GM12878 (cell line): ENCODE results near the gene TM4SF18. TPM values are rescaled to one million over a fixed set of nuclear protein-coding genes. Genes with fewer than 3 reads are reported as not detected.

Source experiments
- ATAC-seq: fragments of 200-7000 bp; cut with Tn5 transposase; 3 replicates; pipeline ENCODE4 v1.9.1; 2020; ENCODE audit warnings: mild to moderate bottlenecking, moderate library complexity
- BruUV-seq: library from RNA; stranded (reverse); fragments of 400-500 nt; replicated peaks from 2 replicates; lab custom pipeline; 2021; lab: Mats Ljungman, UMichigan
- CTCF ChIA-PET: fragments of 300-600 bp; sonication (Branson Sonifier 250); formaldehyde crosslinking; extraction: SDS; loops from one replicate; lab custom pipeline; 2021; ENCODE audit warnings: inconsistent platforms; lab: Yijun Ruan, JAX
- POLR2A ChIA-PET: fragments of 350-600 bp; formaldehyde crosslinking; extraction: SDS; loops from one replicate; lab custom pipeline; 2021; ENCODE audit warnings: inconsistent platforms; lab: Charles Lee
- RAD21 ChIA-PET: fragments of 300-600 bp; sonication (Branson Sonifier 250); formaldehyde crosslinking; loops from one replicate; lab custom pipeline; 2023; ENCODE audit warnings: antibody characterized with exemption; ENCODE audit not compliant: unreplicated experiment; lab: Charles Lee
- SMC1A ChIA-PET: fragments of 300-600 bp; sonication (Branson Sonifier 250); formaldehyde crosslinking; loops from one replicate; lab custom pipeline; 2023; ENCODE audit not compliant: unreplicated experiment, uncharacterized antibody; lab: Charles Lee
- DNase-seq: peaks from one replicate; pipeline ENCODE4 v3.0.0-alpha.2; 2011; ENCODE audit warnings: low read depth, low spot score
- FAIRE-seq: peaks from 3 replicates; lab custom pipeline; 2011; peaks lifted over from hg19 to GRCh38; lab: Jason Lieb, UNC
- H2AFZ ChIP-seq: 2 replicates; pipeline ENCODE4 v1.6.0; 2011; ENCODE audit warnings: low read depth, low read length, control low read depth; ENCODE audit not compliant: control insufficient read depth
- H3K27ac ChIP-seq: 2 replicates; pipeline ENCODE4 v1.5.1; 2011; ENCODE audit warnings: control low read depth; ENCODE audit not compliant: control insufficient read depth, insufficient read depth
- H3K27me3 ChIP-seq, 2 experiments: replicated peaks in 1 of 2; 2 replicates each; pipeline versions ENCODE4 v1.6.0 to v1.6.1; 2011; ENCODE audit warnings: low read length in 1 of 2; ENCODE audit not compliant: control insufficient read depth in 2 of 2, insufficient read depth in 2 of 2
- H3K36me3 ChIP-seq, 2 experiments: 2 replicates each; pipeline ENCODE4 v1.5.1; 2011; ENCODE audit warnings: low read length in 1 of 2; ENCODE audit not compliant: control insufficient read depth in 2 of 2, insufficient read depth in 2 of 2
- H3K4me1 ChIP-seq: 2 replicates; pipeline ENCODE4 v1.6.1; 2011; ENCODE audit warnings: mild to moderate bottlenecking, low read length, moderate library complexity, mixed read lengths; ENCODE audit not compliant: control insufficient read depth, insufficient read depth
- H3K4me2 ChIP-seq: 2 replicates; pipeline ENCODE4 v1.6.0; 2011; ENCODE audit warnings: control low read depth; ENCODE audit not compliant: control insufficient read depth, insufficient read depth
- H3K4me3 ChIP-seq: fragments of 200-600 bp; sonication (generic); 2 replicates; pipeline ENCODE4 v1.5.1; 2016
- H3K79me2 ChIP-seq: 2 replicates; pipeline ENCODE4 v1.6.0; 2011; ENCODE audit warnings: low read length; ENCODE audit not compliant: control insufficient read depth, insufficient read depth
- H3K9ac ChIP-seq: 2 replicates; pipeline ENCODE4 v1.8.0; 2011; ENCODE audit warnings: low read length, control low read depth, mixed read lengths; ENCODE audit not compliant: control insufficient read depth, insufficient read depth
- H3K9me3 ChIP-seq: replicated peaks from 3 replicates; pipeline ENCODE4 v1.5.1; 2011; ENCODE audit warnings: mild to moderate bottlenecking, low read length; ENCODE audit not compliant: control insufficient read depth, insufficient read depth
- H4K20me1 ChIP-seq: 2 replicates; pipeline ENCODE4 v1.6.0; 2011; ENCODE audit not compliant: control insufficient read depth, insufficient read depth
- CTCF ChIP-seq, 3 experiments: IDR thresholded peaks in 2 of 3; conservative IDR thresholded peaks in 1 of 3; 2 replicates each; pipeline ENCODE4 v1.5.1; 2011; ENCODE audit warnings: low read depth in 3 of 3, low read length in 3 of 3, mild to moderate bottlenecking in 3 of 3, control low read depth in 2 of 3, moderate library complexity in 2 of 3, inconsistent platforms in 1 of 3, mixed read lengths in 1 of 3; ENCODE audit not compliant: control insufficient read depth in 2 of 3, insufficient read depth in 1 of 3; ENCODE audit errors: extremely low read depth in 1 of 3
- SMAD5 ChIP-seq: IDR thresholded peaks from 2 replicates; pipeline ENCODE4 v1.6.1; 2016; ENCODE audit warnings: antibody characterized with exemption, low read depth
- WGBS: methylation state at CpG from one replicate; pipeline ENCODE4 v1.1.6; 2016; ENCODE audit warnings: low lambda C conversion rate; ENCODE audit not compliant: insufficient replicate concordance, insufficient coverage; ENCODE audit errors: missing lambda C conversion rate; 5-methylcytosine and 5-hydroxymethylcytosine counted together
- in situ Hi-C: fragments of 300-500 bp; cut with MboI; formaldehyde crosslinking; loops from 9 replicates; pipeline ENCODE4 v1.14.3; 2018; ENCODE audit warnings: mixed read lengths
- intact Hi-C: fragments of 100-400 bp; cut with micrococcal nuclease; formaldehyde crosslinking; loops from one replicate; pipeline ENCODE4 v1.14.2; 2022; ENCODE audit not compliant: unreplicated experiment
- polyA plus RNA-seq, 11 experiments: library from polyadenylated mRNA; depleted of rRNA in 4 of 11; unstranded in 6 of 11; stranded (reverse) in 5 of 11; fragments of >200 nt; fragmentation: Nextera tagmentation in 4 of 11; fragmentation: Illumina TruSeq in 1 of 11; extraction: Ambion mirVana in 4 of 11; extraction: Trizol in 1 of 11; gene quantifications; 1 replicate in 1 of 11; 2 replicates in 10 of 11; pipeline versions ENCODE4 v1.2.1 to v1.2.3, GENCODE V29; 2011 to 2016; ENCODE audit warnings: inconsistent platforms in 2 of 11, missing spikeins in 2 of 11, low read depth in 1 of 11
- total RNA-seq, 4 experiments: library from RNA; depleted of rRNA in 3 of 4; stranded (reverse); fragments of >200 nt in 3 of 4; fragmentation: Illumina TruSeq in 1 of 4; extraction: Trizol in 1 of 4; gene quantifications; 2 replicates each; pipeline versions ENCODE4 v1.2.1 to v1.2.3, GENCODE V29; 2013 to 2021

Gene TM4SF18
- total and polyA plus RNA-seq, 10 of the 15 experiments (the other 5 are each of a cell fraction or from before 2014, with no cell fraction given), result 0.01 TPM; not detected in 9

DNA sequence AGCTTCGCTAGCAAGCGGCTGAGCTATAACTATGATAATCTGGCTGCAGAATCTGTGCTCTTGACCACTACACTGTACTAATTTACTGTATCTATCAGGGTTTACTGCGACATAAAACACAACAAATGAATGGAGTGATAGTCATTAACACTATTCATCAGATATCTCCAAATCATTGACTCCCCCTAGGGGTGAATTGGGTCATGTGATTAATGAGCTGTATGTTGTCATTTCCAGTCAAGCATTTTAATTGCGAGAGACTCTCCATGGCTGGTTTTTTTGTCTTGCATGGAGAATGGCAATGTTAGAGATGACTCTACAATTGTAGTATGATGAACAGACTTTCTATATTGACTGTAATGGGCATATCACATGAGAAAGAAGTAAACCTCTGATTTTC, 10.5 kb upstream of the TM4SF18 start:
- SMC1A ChIA-PET, result interaction anchor here (0.9 to 1.7 kb wide), 3 partner anchors 10 to 21 kb away, joined by 3 to 4 read pairs (median 3); no protein-coding TSS in a partner anchor
- Histone ChIP-seq H3K9ac (no peak overlapping the region), H3K4me3 (no peak overlapping the region), H3K9me3 (no peaks in the 10 kb centered on the region)
- intact Hi-C loops, result no loop called here
- ATAC-seq (peak; percentile 29; the same call in 1 of the 3 replicates), FAIRE-seq (no peak)
- in situ Hi-C loops, result no loop called here
- TF ChIP-seq CTCF (IDR thresholded peaks at IDR 0.05 in 2 of 3, conservative IDR thresholded peaks at IDR 0.05 in 1 of 3; ENCODE audit: control insufficient read depth in 2 of 3, extremely low read depth in 1 of 3, insufficient read depth in 1 of 3, low read depth in 3 of 3, low read length in 3 of 3) (peak in 1 of 3 experiments; percentile 18; a peak in 1 of 6 replicates), SMAD5 (no peak)
- TF ChIP-seq, all 136 proteins: peak for 1
- H3K36me3 ChIP-seq, result no peaks in the 10 kb centered on the region
- peaks cover 0 to 2% of the 10 kb centered on the region in 2 experiments; a peak in 2 of 4 replicates for H3K27me3 ChIP-seq
- H3K79me2 ChIP-seq, result no peaks in the 10 kb centered on the region
- H2AFZ ChIP-seq, result no peak overlapping the region
- POLR2A ChIA-PET, result no interaction called here
- DNase-seq, result no peak
- RAD21 ChIA-PET, result interaction anchor here (1.0 kb wide), 2 partner anchors 10 to 12 kb away, joined by 3 read pairs; no protein-coding TSS in a partner anchor
- CTCF ChIA-PET, result interaction anchor here (0.5 to 2.0 kb wide), 7 partner anchors 9 to 727 kb away, joined by 3 to 7 read pairs (median 4); no protein-coding TSS in a partner anchor
- H3K4me2 ChIP-seq, result no peak overlapping the region
- WGBS, result 47% methylated on average over 4 of the region's 4 CpGs
- no peaks in the 10 kb centered on the region for H4K20me1 ChIP-seq
- H3K4me1 ChIP-seq, result no peaks in the 10 kb centered on the region
- BruUV-seq, result no TSS peak
- H3K27ac ChIP-seq, result no peak overlapping the region
